GM19328 (cell line): ENCODE measurements around the gene MAN1A1.

Experiments used
- ATAC-seq: cut with Tn5 transposase; IDR thresholded peaks from one replicate; pipeline ENCODE4 v1.9.1; 2021; ENCODE audit warnings: mild to moderate bottlenecking, moderate library complexity; ENCODE audit not compliant: unreplicated experiment

The MAN1A1 gene

GRCh38 chr6:119276211-119276610 is 73.3 kb downstream of the MAN1A1 start:
- no peak for ATAC-seq

- no peak for ATAC-seq
Observed at GRCh38 chr6:119274197-119274595, 75.4 kb downstream of the MAN1A1 start.

GRCh38 chr6:119273272-119274196 is 76.0 kb downstream of the MAN1A1 start:
- ATAC-seq = no peak

DNA sequence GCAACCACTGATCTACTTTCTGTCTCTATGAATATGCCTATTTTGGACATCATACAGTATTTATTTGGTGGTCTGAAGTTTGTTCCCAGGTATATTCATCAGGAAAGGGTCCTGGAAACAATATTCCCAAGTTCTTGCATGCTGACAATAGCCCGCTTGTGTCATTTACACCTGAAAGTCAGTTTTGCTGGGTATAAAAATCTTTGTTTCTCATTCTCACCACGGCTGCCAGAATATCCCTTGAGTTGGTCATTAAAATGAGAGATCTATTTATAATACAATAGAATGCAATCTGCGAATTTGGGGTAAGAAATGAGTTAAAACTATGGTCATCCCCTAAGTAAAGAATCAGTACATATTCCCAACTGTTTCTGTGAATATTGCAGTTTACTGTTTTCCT is 79.0 kb downstream of the MAN1A1 start:
- ATAC-seq = no peak

DNA sequence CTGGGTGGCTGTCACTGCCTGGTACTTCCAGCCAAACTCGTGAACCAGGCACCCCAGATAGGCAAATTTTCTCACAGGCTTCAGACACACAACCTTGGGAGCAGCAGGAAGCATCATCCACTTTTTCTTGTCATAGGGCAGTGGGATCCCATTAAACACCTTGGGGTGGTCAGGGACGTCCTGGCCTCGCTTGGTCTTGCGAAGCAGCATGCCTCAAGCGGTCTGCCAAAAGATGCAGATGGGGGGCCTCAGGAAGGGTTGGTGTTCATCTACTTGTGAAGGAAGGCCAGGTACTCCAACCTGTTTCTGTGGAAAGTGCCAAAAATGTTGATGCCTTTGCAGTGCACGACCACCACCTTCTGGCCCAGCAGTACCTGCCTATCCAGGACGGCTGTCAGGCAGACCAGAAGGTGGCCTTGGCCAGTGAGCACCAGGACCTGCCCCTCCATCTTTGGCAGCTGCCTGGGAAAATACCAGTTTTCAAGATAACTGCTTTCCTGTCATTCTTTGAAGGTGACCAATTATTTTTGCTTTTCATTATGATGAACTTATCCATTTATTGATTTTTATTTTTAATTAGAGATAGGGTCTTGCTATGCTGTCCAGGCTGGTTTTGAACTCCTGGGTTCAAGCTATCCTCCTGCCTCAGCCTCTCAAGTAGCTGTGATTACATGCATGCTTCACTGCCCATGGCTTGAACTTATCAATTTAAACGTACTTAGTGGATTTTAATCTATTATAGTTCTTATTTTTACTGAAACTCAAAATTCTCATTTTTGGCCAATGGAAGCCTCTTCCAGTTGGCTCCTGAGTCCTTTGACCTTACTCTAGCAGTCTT is 80.1 kb downstream of the MAN1A1 start:
- no peak for ATAC-seq

DNA sequence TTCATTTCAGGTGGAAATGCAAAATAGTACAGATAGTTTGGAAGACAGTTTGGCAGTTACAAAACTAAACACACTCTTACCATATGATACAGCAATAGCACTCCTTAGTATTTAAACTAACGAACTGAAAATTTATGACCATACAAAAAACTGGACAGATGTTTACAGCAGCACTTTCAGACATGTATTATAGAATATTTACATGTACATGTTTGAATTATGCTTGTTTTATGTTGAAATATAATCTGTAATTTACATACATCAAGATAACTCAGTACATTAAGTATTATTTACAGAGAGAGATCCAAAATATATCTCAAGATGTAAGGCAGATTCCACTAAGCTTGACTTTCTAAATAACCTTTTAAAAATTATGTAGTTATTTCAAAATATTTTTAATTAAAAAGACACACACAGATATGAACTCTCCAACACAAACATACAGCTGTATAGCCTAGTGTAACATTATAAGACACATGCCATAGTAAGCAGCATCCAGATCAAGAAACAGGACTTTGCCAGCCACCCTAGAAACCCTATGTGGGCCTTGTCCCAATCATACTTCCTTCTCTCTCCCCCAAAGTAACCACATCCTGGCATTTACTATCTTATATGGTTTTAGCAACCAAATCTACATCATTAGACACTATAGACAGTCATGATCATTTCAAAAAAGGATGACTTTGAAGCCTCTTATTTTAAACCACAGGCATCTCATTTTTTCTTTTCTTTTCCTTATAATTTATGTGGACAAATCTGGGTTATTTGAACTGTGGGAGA is 82.2 kb downstream of the MAN1A1 start:
- ATAC-seq = no peak

- ATAC-seq = no peak
Observed at GRCh38 chr6:119264854-119265397, 84.6 kb downstream of the MAN1A1 start.

DNA sequence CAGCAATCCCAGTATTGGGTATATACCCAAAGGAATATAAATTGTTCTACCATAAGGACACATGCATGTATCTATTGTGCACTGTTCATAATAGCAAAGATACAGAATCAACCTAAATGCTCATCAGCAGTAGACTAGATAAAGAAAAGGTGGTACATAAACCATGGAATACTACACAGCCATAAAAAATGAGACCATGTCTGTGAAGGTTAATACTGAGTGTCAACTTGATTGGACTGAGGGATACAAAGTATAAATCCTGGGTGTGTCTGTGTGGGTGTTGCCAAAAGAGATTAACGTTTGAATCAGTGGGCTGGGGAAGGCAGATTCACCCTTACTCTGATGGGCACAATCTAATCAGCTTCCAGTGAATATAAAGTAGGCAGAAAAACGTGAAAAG is 86.9 kb downstream of the MAN1A1 start:
- no peak for ATAC-seq

DNA sequence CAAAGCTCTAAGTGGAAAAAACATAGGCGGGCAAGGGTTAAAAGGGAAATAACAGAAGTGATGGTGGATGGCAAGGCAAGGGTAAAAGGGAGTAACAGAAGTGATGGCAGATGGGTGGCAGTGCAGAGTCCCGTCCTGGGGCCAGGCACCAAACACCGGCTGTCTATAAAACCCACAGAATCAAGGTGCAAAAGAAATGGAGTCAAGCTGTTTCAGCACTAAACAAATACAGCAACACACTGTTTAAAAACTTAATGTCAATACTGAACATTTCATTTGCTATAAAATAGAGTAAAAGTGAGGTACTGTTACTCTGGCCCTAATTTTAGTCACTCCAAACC is 87.6 kb downstream of the MAN1A1 start:
- no peak for ATAC-seq

GRCh38 chr6:119259027-119259426 is 90.5 kb downstream of the MAN1A1 start:
- ATAC-seq = no peak

DNA sequence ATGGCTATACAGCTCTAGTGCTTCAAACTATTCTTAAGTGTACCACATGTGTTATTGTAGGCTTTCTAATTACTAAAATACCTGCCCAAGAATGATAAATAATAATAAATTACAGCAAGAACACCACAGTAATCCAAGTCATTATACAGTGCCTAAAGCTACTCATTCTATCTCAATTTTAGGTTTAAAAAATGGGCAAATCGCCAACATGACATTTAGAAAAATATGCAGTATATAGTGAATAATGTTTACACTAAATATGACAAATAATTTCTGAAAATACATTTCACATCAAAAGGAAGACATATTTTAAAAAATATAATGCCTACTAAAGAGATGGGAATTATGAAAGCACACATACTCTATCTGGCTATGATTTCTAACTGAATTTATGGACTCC is 91.8 kb downstream of the MAN1A1 start:
- ATAC-seq = no peak

GRCh38 chr6:119256978-119257462 is 92.5 kb downstream of the MAN1A1 start:
- ATAC-seq = no peak

GRCh38 chr6:119256392-119256791 is 93.2 kb downstream of the MAN1A1 start:
- no peak for ATAC-seq

- ATAC-seq = no peak
Observed at GRCh38 chr6:119255492-119255891, 94.1 kb downstream of the MAN1A1 start.

GRCh38 chr6:119250036-119250435 is 99.5 kb downstream of the MAN1A1 start:
- ATAC-seq = no peak

GRCh38 chr6:119249319-119249718 is 100.2 kb downstream of the MAN1A1 start:
- no peak for ATAC-seq

DNA sequence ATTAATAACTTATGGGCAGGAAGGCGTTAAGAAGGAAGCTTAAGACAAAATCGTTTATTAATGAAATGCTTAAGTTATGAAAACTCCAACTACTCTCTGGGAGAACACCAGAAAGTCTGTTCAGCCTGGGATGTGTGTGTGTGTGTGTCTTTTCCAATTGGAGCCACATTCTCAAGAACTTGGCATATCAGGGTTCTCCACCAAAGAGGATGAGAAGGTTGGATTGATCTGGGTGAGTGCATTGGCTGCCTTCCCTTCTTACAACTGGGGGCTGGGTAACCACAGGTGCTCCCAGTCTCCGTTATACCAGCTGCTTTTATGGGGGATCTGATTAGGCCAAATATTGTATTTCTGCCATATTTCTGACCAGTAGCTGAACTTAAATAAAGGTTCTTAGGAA is 102.1 kb downstream of the MAN1A1 start:
- no peak for ATAC-seq

GRCh38 chr6:119243657-119244056 is 105.9 kb downstream of the MAN1A1 start:
- no peak for ATAC-seq

DNA sequence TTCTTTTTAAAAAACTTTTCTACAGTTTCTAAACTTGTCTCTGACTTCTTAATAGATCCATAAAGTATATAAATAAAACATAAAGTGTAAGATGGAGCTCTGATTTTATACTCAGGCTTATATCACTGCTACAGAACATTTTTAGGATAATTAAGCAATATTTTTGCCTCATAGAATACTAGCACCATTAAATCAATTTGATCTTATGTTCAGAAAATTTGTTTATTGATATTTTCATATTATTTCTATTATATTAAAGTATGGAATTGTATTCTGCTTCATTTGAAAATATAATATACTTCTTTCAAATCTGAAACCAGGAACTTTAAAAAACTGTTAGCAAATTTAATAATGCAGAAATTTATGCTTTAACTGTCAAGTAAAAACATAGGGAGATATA is 106.5 kb downstream of the MAN1A1 start:
- ATAC-seq = no peak

DNA sequence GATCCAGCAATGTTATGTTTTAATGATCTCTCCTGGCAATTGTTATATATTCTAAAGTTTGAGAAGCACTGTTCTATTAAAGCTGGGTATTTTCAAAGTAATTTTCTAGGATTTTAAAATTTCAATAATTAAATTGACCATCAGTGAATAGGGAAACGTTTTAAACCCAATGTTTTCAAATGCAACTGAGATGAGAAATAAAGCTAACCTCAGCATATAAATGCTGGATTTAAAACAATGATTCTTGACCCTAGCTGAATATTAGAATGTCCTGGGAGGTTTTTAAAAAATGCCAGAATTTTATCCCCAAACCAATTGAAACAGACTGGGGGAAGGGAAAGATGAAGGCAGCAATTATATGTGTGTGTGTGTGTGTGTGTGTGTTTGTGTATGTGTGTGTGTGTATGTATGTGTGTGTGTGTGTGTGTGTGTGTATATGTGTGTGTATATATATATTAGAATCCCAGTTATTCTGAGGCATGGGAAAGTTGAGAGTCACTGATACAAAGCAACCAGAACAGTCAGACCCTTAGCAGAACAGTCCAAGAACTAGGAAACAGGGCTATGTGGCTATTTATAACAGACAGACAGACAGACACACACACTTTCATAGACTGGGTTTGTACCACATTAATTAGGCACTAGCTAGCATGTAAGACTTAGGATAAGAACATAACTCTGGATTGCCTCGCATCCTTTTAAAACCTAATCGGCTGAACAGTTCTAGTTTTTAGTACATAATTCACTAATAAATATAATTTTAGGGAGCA is 107.8 kb downstream of the MAN1A1 start:
- no peak for ATAC-seq
